ENCODE results near the gene KAZN. TPM values are rescaled to one million over a fixed set of nuclear protein-coding genes. Genes with fewer than 3 reads are reported as not detected.
A peak's percentile ranks its signal among the peaks of the same experiment; 100 is the strongest.

Gene KAZN
- total RNA-seq, 4 donors from 2014 or later = 0.77 to 12.3 (median 4.9) TPM

DNA sequence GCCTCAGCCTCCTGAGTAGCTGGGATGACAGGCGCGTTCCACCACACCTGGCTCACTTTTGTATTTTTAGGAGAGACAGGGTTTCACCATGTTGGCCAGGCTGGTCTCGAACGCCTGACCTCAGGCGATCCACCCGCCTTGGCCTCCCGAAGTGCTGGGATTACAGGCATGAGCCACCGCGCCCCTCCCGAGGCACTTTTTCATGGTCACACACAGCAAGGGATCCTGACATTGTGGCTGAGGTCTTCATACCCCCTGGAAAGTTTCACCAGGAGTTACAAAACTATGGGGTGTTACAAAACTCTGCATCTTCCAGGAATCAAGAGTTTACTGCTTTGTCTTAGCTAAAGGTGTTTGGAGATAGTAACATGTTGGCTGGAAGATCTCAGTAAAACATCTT lies 320.8 kb downstream of the KAZN start:
- Histone ChIP-seq H3K36me3 (no peaks in the 10 kb centered on the region), H3K27ac (no peak overlapping the region), H3K4me3 (no peak overlapping the region), H3K27me3 (no peaks in the 10 kb centered on the region), H3K4me1 (no peaks in the 10 kb centered on the region), H3K9me3 (no peaks in the 10 kb centered on the region)
- no peak for DNase-seq
- TF ChIP-seq, protein P1, sequence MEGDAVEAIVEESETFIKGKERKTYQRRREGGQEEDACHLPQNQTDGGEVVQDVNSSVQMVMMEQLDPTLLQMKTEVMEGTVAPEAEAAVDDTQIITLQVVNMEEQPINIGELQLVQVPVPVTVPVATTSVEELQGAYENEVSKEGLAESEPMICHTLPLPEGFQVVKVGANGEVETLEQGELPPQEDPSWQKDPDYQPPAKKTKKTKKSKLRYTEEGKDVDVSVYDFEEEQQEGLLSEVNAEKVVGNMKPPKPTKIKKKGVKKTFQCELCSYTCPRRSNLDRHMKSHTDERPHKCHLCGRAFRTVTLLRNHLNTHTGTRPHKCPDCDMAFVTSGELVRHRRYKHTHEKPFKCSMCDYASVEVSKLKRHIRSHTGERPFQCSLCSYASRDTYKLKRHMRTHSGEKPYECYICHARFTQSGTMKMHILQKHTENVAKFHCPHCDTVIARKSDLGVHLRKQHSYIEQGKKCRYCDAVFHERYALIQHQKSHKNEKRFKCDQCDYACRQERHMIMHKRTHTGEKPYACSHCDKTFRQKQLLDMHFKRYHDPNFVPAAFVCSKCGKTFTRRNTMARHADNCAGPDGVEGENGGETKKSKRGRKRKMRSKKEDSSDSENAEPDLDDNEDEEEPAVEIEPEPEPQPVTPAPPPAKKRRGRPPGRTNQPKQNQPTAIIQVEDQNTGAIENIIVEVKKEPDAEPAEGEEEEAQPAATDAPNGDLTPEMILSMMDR (IDR thresholded peaks at IDR 0.05) = no peak
- no peak for TF ChIP-seq POLR2A (IDR thresholded peaks at IDR 0.05)
- intact Hi-C loops (cut with DNase I; ENCODE audit: low total_unique reads) = no loop called here

DNA sequence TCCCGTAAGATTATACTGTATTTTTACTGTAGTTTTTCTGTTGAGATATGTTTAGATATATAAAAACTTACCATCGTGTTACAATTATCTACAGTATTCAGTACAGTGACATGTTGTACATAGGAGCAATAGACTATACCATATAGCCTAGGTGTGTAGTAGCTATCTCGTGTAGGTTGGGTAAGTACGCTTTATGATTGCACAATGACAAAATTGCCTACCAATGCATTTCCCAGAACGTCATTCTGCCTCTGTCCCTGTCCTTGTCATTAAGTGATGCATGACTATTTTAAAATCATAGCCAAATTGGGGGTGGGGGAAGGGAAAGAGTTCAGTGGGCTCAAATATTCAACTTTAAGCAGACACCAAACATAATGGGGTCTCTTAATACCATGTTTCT lies 321.3 kb downstream of the KAZN start:
- Histone ChIP-seq H3K4me3 (no peak overlapping the region), H3K36me3 (no peaks in the 10 kb centered on the region), H3K9me3 (no peaks in the 10 kb centered on the region), H3K4me1 (no peaks in the 10 kb centered on the region), H3K27ac (no peak overlapping the region), H3K27me3 (no peaks in the 10 kb centered on the region)
- no peak for DNase-seq
- intact Hi-C loops (cut with DNase I; ENCODE audit: low total_unique reads) = loop anchor here (10.0 kb wide), 1 partner anchor 105 kb away; no protein-coding TSS in a partner anchor
- TF ChIP-seq, protein P1 (IDR thresholded peaks at IDR 0.05) = no peak
- no peak for TF ChIP-seq POLR2A (IDR thresholded peaks at IDR 0.05)

DNA sequence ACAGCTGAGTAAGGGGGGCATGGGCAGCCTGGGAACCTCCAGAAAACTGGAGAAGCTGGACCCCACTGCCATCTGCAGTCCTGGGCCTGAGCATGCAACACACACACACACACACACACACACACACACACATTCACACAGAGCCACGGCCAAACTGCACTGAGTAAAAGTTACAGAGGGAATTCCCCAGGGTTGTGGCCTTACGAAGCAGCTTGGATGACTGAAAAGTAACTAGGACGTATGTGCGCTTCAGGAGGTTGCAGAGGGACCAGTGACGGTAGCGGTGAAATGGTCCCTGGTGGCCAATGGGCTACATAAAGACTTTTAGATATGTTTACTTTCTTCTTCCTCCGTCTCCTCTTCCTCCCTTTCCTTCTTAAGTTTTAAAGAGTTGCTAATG lies 322.6 kb downstream of the KAZN start:
- Histone ChIP-seq H3K4me1 (peaks cover 0 to 8% of the 10 kb centered on the region in 2 donors), H3K27ac (no peak overlapping the region), H3K9me3 (no peaks in the 10 kb centered on the region), H3K4me3 (no peak overlapping the region), H3K27me3 (no peaks in the 10 kb centered on the region), H3K36me3 (no peaks in the 10 kb centered on the region)
- TF ChIP-seq, protein P1 (IDR thresholded peaks at IDR 0.05) = no peak
- no peak for TF ChIP-seq POLR2A (IDR thresholded peaks at IDR 0.05)
- intact Hi-C loops (cut with DNase I; ENCODE audit: low total_unique reads) = loop anchor here (10.0 kb wide), 1 partner anchor 104 kb away; no protein-coding TSS in a partner anchor
- DNase-seq = no peak

DNA sequence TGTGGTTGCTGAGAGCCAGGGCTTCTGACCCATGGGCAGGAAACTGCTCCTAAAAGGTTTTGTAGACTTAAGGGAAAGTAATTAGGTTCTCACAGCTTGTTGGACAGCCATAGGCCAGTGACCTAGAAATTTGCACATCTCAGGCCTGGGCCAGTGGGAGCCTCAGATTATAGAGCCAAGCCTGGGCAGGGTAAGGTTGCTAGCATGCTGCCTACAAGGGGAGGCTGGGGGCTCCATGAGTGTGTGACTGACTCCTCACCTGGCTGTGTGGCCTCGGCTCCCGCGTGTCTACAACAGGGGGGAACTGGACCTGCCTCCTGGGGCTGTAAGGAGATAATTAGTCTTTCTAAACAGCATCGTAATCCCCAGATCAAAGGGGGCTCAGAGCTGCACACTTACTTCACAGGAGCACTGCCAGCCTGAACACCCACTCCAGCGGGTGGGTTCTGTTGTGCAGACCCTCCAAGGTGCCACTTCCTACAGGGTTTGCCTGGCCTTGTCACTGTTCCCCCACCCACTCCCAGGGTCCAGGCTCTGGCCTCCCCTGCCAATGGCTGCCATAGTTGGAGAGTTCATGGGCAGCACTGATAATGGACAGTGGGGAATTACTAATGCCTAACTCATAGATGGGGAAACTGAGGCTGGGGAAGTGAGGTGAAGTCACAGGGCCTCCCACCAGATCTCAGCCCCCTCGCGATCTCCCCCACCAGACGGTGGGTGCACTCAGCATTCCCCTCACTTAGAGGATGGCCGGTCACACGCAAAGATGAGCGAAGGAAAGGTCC lies 324.6 kb downstream of the KAZN start:
- H3K4me3 ChIP-seq = no peak overlapping the region
- H3K36me3 ChIP-seq = no peaks in the 10 kb centered on the region
- intact Hi-C loops (cut with DNase I; ENCODE audit: low total_unique reads) = loop anchor here (10.0 kb wide), 1 partner anchor 102 kb away; no protein-coding TSS in a partner anchor
- no peaks in the 10 kb centered on the region for H3K9me3 ChIP-seq
- TF ChIP-seq, protein P1 (IDR thresholded peaks at IDR 0.05) = no peak
- TF ChIP-seq POLR2A (IDR thresholded peaks at IDR 0.05) = no peak
- DNase-seq = no peak
- H3K27me3 ChIP-seq = no peaks in the 10 kb centered on the region
- H3K27ac ChIP-seq = peak overlapping the region; percentile 61 to 66
- peaks cover 0 to 8% of the 10 kb centered on the region in 2 donors for H3K4me1 ChIP-seq

DNA sequence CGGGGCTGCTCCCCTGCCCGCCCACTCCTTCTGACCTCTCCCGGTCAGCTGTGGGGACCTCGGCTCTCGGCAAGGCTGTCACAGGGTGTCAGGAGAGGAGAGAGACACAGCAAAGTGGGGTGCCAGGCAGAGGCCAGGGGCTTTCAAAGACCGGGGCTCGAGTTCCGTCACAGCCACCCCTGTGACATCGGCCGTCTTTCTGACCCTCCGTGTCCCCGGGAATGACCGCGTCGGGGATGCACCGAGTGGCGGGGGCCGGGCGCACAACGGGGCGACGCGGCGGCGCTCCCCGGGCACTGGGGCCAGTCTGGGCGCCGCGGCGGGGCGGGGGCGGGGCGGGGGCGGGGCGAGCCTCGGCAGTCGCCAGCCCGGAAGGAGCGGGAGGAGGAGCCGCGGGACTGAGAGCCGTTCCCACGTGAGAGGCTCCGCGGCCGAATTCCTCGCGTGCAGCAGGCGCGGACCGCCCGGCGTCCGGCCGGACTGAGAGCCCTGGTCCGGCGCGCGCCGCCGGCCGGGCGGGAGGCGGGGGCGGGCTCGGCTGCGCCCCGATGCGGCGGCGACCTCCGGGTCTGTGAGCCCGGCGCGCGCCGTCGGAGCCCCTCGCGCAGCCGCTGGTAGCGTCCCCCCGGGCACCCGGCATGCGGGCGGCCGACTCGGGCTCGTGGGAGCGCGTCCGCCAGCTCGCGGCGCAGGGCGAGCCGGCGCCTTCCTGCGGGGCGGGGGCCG lies 325.4 kb downstream of the KAZN start:
- Histone ChIP-seq H3K9me3 (no peaks in the 10 kb centered on the region), H3K27ac (peak overlapping the region; percentile 61 to 66), H3K36me3 (no peaks in the 10 kb centered on the region), H3K4me3 (peak overlapping the region; percentile 16 to 38), H3K4me1 (peaks cover 0 to 8% of the 10 kb centered on the region in 2 donors), H3K27me3 (no peaks in the 10 kb centered on the region)
- intact Hi-C loops (cut with DNase I; ENCODE audit: low total_unique reads) = loop anchor here (10.0 kb wide), 1 partner anchor 101 kb away; no protein-coding TSS in a partner anchor
- DNase-seq = peak; percentile 54 to 63
- TF ChIP-seq, protein P1 (IDR thresholded peaks at IDR 0.05) = no peak
- TF ChIP-seq POLR2A (IDR thresholded peaks at IDR 0.05) = peak; percentile 26 to 30
